KOPT-K1 (cell line): ENCODE data around the gene PPP6R2.
"Not testable (repeated sequence)": the region's sequence is repeated elsewhere in the genome, so short reads cannot be mapped to it uniquely, and the experiment has no call there.

ENCODE experiments used
- H3K27ac ChIP-seq: fragments of 200-600 bp; sonication (generic); 2 replicates; pipeline ENCODE4 v1.5.1; 2016; ENCODE audit warnings: antibody characterized with exemption, mild to moderate bottlenecking, low read depth, low read length; ENCODE audit not compliant: poor library complexity, severe bottlenecking
- H3K36me3 ChIP-seq: fragments of 200-600 bp; sonication (generic); 2 replicates; pipeline ENCODE4 v1.5.1; 2017; ENCODE audit warnings: antibody characterized with exemption, mild to moderate bottlenecking, low read length, moderate library complexity; ENCODE audit not compliant: insufficient read depth
- H3K9me3 ChIP-seq: fragments of 200-600 bp; sonication (generic); 2 replicates; pipeline ENCODE4 v1.5.1; 2017; ENCODE audit warnings: antibody characterized with exemption, low read length, mild to moderate bottlenecking; ENCODE audit not compliant: insufficient read depth, poor library complexity, severe bottlenecking

The PPP6R2 gene

GRCh38 chr22:50339945-50340879 lies 2.9 kb upstream of the PPP6R2 start:
- Histone ChIP-seq H3K9me3 (no peaks in the 10 kb centered on the region), H3K27ac (no peak overlapping the region), H3K36me3 (no peaks in the 10 kb centered on the region)

GRCh38 chr22:50341977-50342650 lies 1.0 kb upstream of the PPP6R2 start:
- H3K9me3 ChIP-seq: no peaks in the 10 kb centered on the region
- H3K36me3 ChIP-seq: peaks cover 10% of the 10 kb centered on the region
- peak overlapping the region; percentile 75 for H3K27ac ChIP-seq

- H3K9me3 ChIP-seq: no peaks in the 10 kb centered on the region
- peaks cover 24% of the 10 kb centered on the region for H3K36me3 ChIP-seq
- H3K27ac ChIP-seq: peak overlapping the region; percentile 75
These were observed 411 bp downstream of the PPP6R2 start for GRCh38 chr22:50343541-50343935.

GRCh38 chr22:50346470-50346869 lies 3.3 kb downstream of the PPP6R2 start:
- no peak overlapping the region for H3K27ac ChIP-seq
- peaks cover 26% of the 10 kb centered on the region for H3K36me3 ChIP-seq
- no peaks in the 10 kb centered on the region for H3K9me3 ChIP-seq

- Histone ChIP-seq H3K9me3 (no peaks in the 10 kb centered on the region), H3K27ac (no peak overlapping the region), H3K36me3 (peaks cover 28% of the 10 kb centered on the region)
These were observed 4.0 kb downstream of the PPP6R2 start for GRCh38 chr22:50347157-50347556.

- Histone ChIP-seq H3K9me3 (no peaks in the 10 kb centered on the region), H3K27ac (no peak overlapping the region), H3K36me3 (peaks cover 37% of the 10 kb centered on the region)
These were observed 4.9 kb downstream of the PPP6R2 start for GRCh38 chr22:50348058-50348457.

- peaks cover 35% of the 10 kb centered on the region for H3K36me3 ChIP-seq
- H3K9me3 ChIP-seq: no peaks in the 10 kb centered on the region
These were observed 13.1 kb downstream of the PPP6R2 start for GRCh38 chr22:50356186-50356585.

GRCh38 chr22:50357222-50357621 lies 14.1 kb downstream of the PPP6R2 start:
- H3K36me3 ChIP-seq: peaks cover 38% of the 10 kb centered on the region
- no peak overlapping the region for H3K27ac ChIP-seq
- H3K9me3 ChIP-seq: no peaks in the 10 kb centered on the region

More at GRCh38 chr22:50356186-50356585, 13.1 kb downstream of the PPP6R2 start:
- H3K27ac ChIP-seq: no peak overlapping the region

GRCh38 chr22:50357756-50358155 lies 14.6 kb downstream of the PPP6R2 start:
- no peak overlapping the region for H3K27ac ChIP-seq
- H3K9me3 ChIP-seq: no peaks in the 10 kb centered on the region
- H3K36me3 ChIP-seq: peaks cover 38% of the 10 kb centered on the region

- peak overlapping the region; percentile 64 for H3K27ac ChIP-seq
- H3K9me3 ChIP-seq: no peaks in the 10 kb centered on the region
- peaks cover 44% of the 10 kb centered on the region for H3K36me3 ChIP-seq
These were observed 17.5 kb downstream of the PPP6R2 start for GRCh38 chr22:50360578-50360977.

- H3K36me3 ChIP-seq: peaks cover 40% of the 10 kb centered on the region
- peak overlapping the region; percentile 64 for H3K27ac ChIP-seq
- H3K9me3 ChIP-seq: no peaks in the 10 kb centered on the region
These were observed 18.1 kb downstream of the PPP6R2 start for GRCh38 chr22:50361222-50361621.

GRCh38 chr22:50361688-50362087 lies 18.6 kb downstream of the PPP6R2 start:
- peaks cover 36% of the 10 kb centered on the region for H3K36me3 ChIP-seq

GRCh38 chr22:50363166-50363802 lies 20.2 kb downstream of the PPP6R2 start:
- Histone ChIP-seq H3K9me3 (no peaks in the 10 kb centered on the region), H3K27ac (no peak overlapping the region), H3K36me3 (peaks cover 48% of the 10 kb centered on the region)

More at GRCh38 chr22:50361688-50362087, 18.6 kb downstream of the PPP6R2 start:
- no peaks in the 10 kb centered on the region for H3K9me3 ChIP-seq
- H3K27ac ChIP-seq: peak overlapping the region; percentile 64

GRCh38 chr22:50363803-50364194 lies 20.7 kb downstream of the PPP6R2 start:
- H3K9me3 ChIP-seq, H3K27ac ChIP-seq: not testable (repeated sequence)
- H3K36me3 ChIP-seq: peaks cover 51% of the 10 kb centered on the region
